Vagina (tissue), 2 donors: ENCODE data around the gene ANXA5.

ENCODE experiments used
- POLR2A ChIP-seq, 2 donors: fragments of 450-650 bp; IDR thresholded peaks; one replicate each; pipeline ENCODE4 v1.6.1; 2017; ENCODE audit warnings: antibody characterized with exemption in 2 of 2, mild to moderate bottlenecking in 2 of 2, moderate library complexity in 2 of 2
- POLR2AphosphoS5 ChIP-seq, 2 donors: sonication (generic); formaldehyde crosslinking; IDR thresholded peaks; one replicate each; pipeline ENCODE4 v1.9.0; 2017; ENCODE audit warnings: antibody characterized with exemption in 2 of 2, mild to moderate bottlenecking in 2 of 2, low read depth in 1 of 2; ENCODE audit not compliant: insufficient read depth in 1 of 2
- TF ChIP-seq, protein P1 (sequence below), 3 experiments: fragments of 450-650 bp in 2 of 3; fragments of 200-600 bp in 1 of 3; sonication (generic) in 1 of 3; IDR thresholded peaks; one replicate each; pipeline ENCODE4 v1.5.1; 2017 to 2019; ENCODE audit warnings: antibody characterized with exemption in 3 of 3, mild to moderate bottlenecking in 2 of 3, moderate library complexity in 2 of 3

DNA sequence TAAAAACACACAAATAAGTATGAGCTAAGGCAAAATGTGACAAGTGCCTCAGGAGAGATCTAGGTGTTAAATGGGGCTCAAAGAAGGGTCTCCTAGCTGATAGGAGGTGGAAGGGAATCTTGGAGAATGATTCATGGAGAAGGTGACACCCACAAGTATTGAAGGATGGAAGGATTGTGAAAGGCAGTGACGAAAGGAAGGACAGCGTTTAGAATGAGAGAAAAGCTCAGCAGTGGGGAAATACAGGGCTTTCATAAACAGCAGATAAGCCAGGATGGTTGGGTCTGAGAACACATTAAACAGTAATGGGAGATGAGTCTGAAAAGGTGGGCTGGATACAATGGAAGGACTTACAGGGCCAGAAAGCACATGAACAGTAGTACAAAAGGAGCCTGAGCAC lies 11.5 kb downstream of the ANXA5 start:
- TF ChIP-seq, protein P1, sequence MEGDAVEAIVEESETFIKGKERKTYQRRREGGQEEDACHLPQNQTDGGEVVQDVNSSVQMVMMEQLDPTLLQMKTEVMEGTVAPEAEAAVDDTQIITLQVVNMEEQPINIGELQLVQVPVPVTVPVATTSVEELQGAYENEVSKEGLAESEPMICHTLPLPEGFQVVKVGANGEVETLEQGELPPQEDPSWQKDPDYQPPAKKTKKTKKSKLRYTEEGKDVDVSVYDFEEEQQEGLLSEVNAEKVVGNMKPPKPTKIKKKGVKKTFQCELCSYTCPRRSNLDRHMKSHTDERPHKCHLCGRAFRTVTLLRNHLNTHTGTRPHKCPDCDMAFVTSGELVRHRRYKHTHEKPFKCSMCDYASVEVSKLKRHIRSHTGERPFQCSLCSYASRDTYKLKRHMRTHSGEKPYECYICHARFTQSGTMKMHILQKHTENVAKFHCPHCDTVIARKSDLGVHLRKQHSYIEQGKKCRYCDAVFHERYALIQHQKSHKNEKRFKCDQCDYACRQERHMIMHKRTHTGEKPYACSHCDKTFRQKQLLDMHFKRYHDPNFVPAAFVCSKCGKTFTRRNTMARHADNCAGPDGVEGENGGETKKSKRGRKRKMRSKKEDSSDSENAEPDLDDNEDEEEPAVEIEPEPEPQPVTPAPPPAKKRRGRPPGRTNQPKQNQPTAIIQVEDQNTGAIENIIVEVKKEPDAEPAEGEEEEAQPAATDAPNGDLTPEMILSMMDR (IDR thresholded peaks at IDR 0.05): no peak
- no peak for TF ChIP-seq POLR2AphosphoS5 (IDR thresholded peaks at IDR 0.05; ENCODE audit: insufficient read depth in 1 of 2, low read depth in 1 of 2)
- TF ChIP-seq POLR2A (IDR thresholded peaks at IDR 0.05): no peak
